NCI-H2107 (cell line): ENCODE results near the gene METTL23.
A peak's percentile ranks its signal among the peaks of the same experiment; 100 is the strongest.

Experiments used
- DNase-seq: peaks from one replicate; lab custom pipeline; 2025; lab: John Stamatoyannopoulos, UW

Gene METTL23

DNA sequence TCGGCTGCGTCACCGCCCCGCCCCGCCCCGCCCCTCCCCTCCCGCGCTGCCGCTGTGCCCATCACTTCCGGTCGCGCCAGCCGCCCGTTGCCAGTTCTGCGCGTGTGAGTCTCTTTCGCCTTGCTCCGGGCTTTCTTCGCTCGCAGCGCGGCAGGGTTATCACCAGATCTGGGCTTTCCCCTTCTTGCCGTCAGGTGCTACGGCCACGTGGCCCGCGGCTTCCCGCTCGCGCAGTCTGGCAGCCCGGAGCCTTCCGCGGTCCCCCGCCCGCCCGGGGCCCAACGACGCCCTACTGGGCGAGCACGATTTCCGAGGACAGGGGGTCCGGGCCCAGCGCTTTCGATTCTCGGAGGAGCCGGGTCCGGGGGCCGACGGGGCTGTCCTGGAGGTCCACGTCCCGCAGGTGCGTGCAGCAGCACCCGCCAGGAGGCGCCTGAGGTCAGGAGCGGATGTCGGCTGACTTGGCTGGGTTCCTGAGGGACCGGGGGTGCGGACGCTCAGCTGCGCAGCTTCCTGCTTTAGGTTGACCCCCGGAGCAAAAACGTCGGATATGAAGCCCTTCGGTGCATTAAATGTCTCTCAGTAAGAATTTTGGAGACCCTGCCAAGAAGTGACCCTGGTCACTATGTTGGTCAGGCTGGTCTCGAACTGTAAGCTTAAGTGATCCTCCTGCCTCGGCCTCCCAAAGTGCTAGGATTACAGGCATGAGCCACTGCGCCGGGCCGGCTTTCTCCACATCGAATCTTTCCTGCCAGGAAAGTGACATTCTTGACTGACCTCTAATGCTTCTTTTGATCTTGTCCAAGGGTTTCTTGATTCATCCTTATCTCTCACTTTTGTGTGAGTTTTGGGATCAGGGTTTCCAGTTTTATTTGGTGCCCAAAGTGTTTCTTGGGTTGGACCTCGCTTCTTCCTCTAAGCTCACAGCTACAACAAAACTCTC lies at the start of gene METTL23:
Gene METTL23, plus strand, starts transcription at position 64 of the 943 bp plus-strand sequence. CDS start 2,872 bp downstream, outside the sequence.
- no peak for DNase-seq

- no peak for DNase-seq
Observed at GRCh38 chr17:76677406-76677805, 49.2 kb upstream of the METTL23 start.

- DNase-seq = no peak
Observed at GRCh38 chr17:76678330-76678729, 48.3 kb upstream of the METTL23 start.

DNA sequence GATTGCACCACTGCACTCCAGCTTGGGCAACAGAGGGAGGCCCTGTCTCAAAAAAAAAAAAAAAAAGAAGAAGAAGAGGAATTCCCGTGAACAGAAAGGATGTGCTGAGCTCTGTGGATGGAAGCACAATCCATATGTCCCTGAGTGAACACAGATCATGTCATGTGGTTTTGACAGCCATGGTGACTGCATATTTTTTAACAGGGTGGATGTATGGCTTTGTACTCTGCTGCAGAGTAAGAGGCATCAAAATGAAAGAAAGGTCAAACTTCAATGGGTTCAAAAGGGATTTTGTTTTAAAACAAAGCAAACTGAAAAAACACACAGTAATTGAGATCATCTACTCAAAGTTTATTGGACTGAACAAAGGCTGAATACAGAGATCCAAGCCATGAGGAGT lies 47.4 kb upstream of the METTL23 start:
- no peak for DNase-seq

GRCh38 chr17:76681222-76682137 lies 45.2 kb upstream of the METTL23 start:
- peak; percentile 39 for DNase-seq

- DNase-seq = no peak
Observed at GRCh38 chr17:76682296-76682695, 44.3 kb upstream of the METTL23 start.

- no peak for DNase-seq
Observed at GRCh38 chr17:76683011-76683755, 43.5 kb upstream of the METTL23 start.

DNA sequence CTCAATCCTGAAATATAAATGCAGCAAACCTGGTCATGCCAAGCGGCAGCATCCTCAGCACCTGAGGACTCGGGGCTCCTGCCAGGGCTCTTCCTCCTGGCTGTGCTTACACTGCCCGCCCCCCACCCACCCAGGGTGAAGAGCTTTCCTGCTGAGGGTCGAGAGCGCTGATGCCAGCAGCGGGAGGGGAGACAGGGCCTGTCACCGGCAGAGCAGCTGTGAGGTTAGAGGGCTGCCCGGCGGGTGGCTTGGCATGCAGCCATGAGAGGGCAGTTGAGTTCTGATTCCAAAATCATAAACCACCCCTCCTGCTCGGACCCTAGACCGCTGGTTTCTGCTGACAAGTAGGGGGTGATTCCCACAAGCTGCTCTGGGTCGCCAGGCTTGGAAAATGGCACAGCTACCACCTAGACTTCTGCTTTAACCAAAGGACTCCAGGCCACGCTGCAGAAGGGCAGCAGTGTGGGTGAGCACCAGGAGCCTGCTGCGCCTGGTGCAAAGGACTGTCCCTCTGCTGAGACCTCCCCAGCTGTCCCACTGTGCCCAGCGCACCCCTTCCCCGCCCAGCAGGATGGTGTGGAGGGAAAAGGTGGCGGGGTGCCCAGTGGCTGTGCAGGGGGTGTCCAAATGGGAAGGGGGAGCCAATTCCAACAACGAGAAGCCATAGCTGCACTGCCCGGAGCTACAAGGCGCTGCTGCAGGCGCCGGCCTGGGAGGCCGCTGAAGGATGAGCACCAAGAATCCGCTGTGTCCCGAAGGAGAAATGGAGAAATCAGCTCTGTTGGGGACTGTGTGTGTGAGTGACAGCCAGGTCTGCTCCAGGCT lies 42.5 kb upstream of the METTL23 start:
- no peak for DNase-seq

DNA sequence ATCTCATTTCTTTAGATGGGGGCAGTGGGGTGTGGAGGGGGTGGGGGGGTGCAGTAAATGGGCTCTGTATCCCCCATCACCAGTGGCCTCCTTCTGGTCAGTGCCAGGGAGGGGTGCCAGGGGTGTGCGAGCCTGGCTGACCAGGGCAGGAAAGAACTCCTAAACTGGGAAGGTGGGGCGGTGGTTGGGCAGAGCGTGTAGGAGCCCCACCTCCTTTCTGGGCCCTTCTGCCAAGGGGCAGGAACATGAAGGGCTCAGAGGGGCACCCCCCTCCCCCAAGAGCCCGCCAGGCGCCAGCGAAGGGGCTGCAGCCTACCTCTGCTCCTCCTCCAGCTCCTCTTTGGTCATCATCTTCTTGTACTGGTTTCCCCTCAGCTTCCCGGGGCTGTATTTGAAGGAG lies 41.9 kb upstream of the METTL23 start:
- DNase-seq = no peak

DNA sequence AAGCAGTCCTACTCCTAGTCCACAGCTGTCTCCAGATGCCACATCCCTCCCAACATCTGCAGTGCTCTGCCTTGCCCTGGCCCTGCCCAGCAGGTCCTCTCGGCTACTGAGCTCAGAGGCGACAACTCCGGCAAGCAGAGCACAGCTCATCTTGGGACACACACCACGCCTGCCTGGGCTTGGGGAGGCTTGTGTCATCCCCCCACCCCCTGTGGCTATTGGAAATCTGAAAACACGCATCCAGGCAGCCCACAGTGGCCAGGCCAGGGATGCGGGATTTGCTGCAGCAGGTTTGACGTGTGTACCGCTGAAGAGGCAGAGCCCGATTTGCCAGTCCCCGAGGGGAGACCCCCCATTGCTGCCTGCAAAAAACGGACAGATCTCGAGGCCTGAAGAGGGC lies 41.3 kb upstream of the METTL23 start:
- DNase-seq = no peak

GRCh38 chr17:76685846-76686245 lies 40.8 kb upstream of the METTL23 start:
- DNase-seq = no peak

GRCh38 chr17:76686538-76687297 lies 39.9 kb upstream of the METTL23 start:
- DNase-seq = no peak

- no peak for DNase-seq
Observed at GRCh38 chr17:76687298-76688164, 39.1 kb upstream of the METTL23 start.

DNA sequence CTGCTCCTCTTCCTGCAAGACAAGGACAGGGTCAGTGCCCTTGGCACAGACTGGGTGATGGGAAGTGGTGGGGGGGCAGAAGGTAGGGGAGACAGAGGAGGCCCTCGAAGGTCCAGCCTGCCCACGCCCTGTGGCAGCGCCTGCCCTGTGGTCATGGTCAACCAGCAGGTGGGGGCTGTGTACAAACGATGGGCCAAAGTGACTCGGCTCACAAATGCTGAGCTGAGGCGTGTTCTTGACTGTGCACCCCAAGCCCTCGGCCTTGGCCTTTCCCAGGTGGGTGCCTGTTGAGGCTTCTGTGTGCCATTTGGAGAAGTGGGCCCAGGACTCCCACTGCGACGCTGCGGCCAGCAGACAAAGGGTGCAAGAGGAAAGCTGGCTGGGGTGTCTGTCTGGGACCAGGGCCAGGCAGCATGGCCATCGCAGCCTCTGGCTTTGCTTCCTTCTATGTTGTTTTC lies 38.4 kb upstream of the METTL23 start:
- no peak for DNase-seq

DNA sequence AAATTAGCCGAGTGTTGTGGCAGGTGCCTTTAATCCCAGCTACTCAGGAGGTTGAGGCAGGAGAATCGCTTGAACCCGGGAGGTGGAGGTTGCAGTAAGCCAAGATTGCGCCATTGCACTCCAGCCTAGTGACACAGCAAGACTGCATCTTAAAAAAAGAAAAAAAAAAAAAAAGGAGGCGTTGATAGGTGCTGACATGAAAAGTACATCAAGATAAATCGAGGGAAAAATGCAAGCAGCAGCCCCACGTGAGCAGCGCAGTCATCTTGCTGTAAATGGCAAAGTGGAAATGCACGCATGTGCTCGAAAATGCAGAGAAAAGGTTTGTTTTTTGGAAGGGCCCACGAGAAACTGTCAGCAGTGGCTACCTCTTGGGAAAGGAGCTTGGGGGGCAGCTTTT lies 36.8 kb upstream of the METTL23 start:
- DNase-seq = no peak

DNA sequence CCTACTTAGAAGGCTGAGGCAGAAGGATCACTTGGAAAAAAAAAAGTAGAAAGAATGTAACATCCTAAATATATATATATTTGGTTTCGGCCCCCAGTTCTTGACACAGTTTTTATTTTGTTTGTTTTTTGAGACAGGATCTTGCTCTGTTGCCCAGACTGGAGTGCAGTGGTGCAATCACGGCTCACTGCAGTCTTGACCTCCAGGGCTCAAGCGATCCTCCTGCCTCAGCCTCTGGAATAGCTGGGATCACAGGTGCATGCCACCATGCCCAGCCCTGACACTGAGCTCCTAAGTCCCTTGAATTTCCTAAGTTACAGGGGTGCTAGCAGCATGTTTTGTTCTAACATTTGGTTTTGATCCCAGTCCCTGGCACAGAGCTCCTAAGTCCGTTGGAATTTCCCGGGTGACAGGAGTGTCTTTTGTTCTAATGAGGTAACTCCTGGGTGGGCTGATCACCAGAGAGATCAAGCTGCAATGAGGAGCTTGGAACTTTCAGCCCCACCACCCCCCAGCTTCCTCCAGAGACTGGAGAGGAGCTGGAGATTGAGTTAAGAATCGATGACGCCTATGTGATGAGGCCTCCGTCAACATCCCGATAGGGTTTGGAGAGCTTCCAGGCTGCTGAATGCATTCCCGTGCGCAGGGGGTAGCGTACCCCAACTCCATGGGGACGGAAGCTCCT lies 35.9 kb upstream of the METTL23 start:
- no peak for DNase-seq

DNA sequence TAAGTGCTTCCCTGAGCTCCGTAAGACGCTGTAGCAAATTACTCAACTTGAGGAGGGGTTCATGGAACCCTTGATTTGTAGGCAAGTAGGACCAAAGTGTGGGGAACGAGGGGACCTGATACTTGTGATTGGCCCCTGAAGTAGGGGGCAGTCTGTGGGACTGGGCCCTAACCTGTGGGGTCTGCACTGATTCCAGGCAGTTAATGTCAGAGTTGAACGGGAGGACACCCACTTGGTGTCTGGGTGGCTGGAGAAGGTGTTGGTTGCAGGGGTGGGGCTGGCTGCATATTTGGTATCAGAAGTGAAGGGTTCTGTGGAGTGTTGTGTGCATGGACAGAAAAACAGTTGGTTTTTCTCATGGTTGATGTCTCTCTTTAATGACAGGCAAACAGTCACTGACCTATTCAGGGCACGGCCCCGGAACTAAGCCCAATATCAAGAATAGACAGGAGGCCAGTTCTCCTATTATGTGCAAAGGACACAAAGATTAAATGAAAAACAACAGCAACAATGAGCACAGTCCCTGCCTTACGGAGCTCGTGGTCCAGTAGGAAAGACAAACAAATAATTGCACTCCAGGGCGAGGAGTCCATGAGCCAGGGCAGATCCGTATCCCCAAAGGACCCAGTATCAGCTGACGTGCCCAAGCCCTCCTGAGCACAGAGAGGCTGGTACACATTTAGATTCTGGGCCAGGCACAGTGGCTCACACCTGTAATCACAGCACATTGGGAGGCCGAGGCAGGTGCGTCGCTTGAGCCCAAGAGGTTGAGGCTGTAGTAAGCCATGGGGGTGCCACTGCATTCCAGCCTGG lies 35.1 kb upstream of the METTL23 start:
- no peak for DNase-seq
